Left renal cortex interstitium (tissue), 4 donors: ENCODE data around the gene SPRY2. TPM values are rescaled to one million over a fixed set of nuclear protein-coding genes. Genes with fewer than 3 reads are reported as not detected.

ENCODE experiments used
- DNase-seq, 4 donors: peaks; one replicate each; pipeline ENCODE4 v3.0.0-alpha.2; 2013; ENCODE audit warnings: low read depth in 4 of 4, low spot score in 2 of 4, missing footprints in 1 of 4
- polyA plus RNA-seq, 4 donors: library from polyadenylated mRNA; unstranded; fragments of 120-200 nt; gene quantifications; one replicate each; pipeline ENCODE4 v1.2.1, GENCODE V29; 2013; ENCODE audit not compliant: insufficient read length in 4 of 4

SPRY2 gene
- polyA plus RNA-seq = 10 to 100 TPM; 53.0 to 79.6 (median 68.8) TPM

GRCh38 chr13:80341101-80341755 is at the start of gene SPRY2:
SPRY2 (minus strand) TSS chr13:80341126; CDS start chr13:80337705, 3,421 bp downstream.
- peak in 3 of 4 donors; percentile 70 to 91 (median 77) for DNase-seq

- DNase-seq = no peak
These were observed 49.4 kb upstream of the SPRY2 start for GRCh38 chr13:80390338-80390737.

- DNase-seq = no peak
These were observed 48.4 kb upstream of the SPRY2 start for GRCh38 chr13:80389073-80390038.

- DNase-seq = no peak
These were observed 47.6 kb upstream of the SPRY2 start for GRCh38 chr13:80388506-80388905.

GRCh38 chr13:80386592-80386991 is 45.7 kb upstream of the SPRY2 start:
- no peak for DNase-seq

GRCh38 chr13:80386002-80386401 is 45.1 kb upstream of the SPRY2 start:
- DNase-seq = no peak

- no peak for DNase-seq
These were observed 41.6 kb upstream of the SPRY2 start for GRCh38 chr13:80382576-80382975.

GRCh38 chr13:80379245-80379644 is 38.3 kb upstream of the SPRY2 start:
- no peak for DNase-seq

GRCh38 chr13:80376554-80376953 is 35.6 kb upstream of the SPRY2 start:
- no peak for DNase-seq

GRCh38 chr13:80374901-80375300 is 34.0 kb upstream of the SPRY2 start:
- no peak for DNase-seq

GRCh38 chr13:80374444-80374843 is 33.5 kb upstream of the SPRY2 start:
- no peak for DNase-seq

- no peak for DNase-seq
These were observed 31.0 kb upstream of the SPRY2 start for GRCh38 chr13:80371840-80372509.

- no peak for DNase-seq
These were observed 26.5 kb upstream of the SPRY2 start for GRCh38 chr13:80367473-80367872.

GRCh38 chr13:80363890-80364503 is 23.1 kb upstream of the SPRY2 start:
- no peak for DNase-seq

- DNase-seq = no peak
These were observed 21.6 kb upstream of the SPRY2 start for GRCh38 chr13:80362481-80362880.

GRCh38 chr13:80361883-80362327 is 21.0 kb upstream of the SPRY2 start:
- no peak for DNase-seq

- DNase-seq = no peak
These were observed 20.4 kb upstream of the SPRY2 start for GRCh38 chr13:80361298-80361697.

- no peak for DNase-seq
These were observed 19.5 kb upstream of the SPRY2 start for GRCh38 chr13:80360453-80360800.

- peak in 2 of 4 donors; percentile 61 to 86 for DNase-seq
These were observed 19.0 kb upstream of the SPRY2 start for GRCh38 chr13:80359778-80360452.

- no peak for DNase-seq
These were observed 18.5 kb upstream of the SPRY2 start for GRCh38 chr13:80359414-80359777.
